ENCODE results near the gene NKAPD1.

GRCh38 chr11:112113539-112114457 lies 39.7 kb downstream of the NKAPD1 start:
- TF ChIP-seq HDAC2 (CRISPR knock-in tag; IDR thresholded peaks at IDR 0.05) = no peak
- TF ChIP-seq KMT2B (CRISPR knock-in tag; IDR thresholded peaks at IDR 0.05) = no peak
